Measurements from ENCODE around the gene HPD.

- TF ChIP-seq L3MBTL2 (conservative IDR thresholded peaks at IDR 0.05) (no peak), NFRKB (IDR thresholded peaks at IDR 0.05) (no peak), TARDBP (IDR thresholded peaks at IDR 0.05) (no peak), BHLHE40 (IDR thresholded peaks at IDR 0.05; ENCODE audit: borderline replicate concordance) (no peak), SP1 (IDR thresholded peaks at IDR 0.05) (no peak), ELF4 (IDR thresholded peaks at IDR 0.05) (no peak), FOXM1 (IDR thresholded peaks at IDR 0.05; ENCODE audit: borderline replicate concordance) (no peak), SUZ12 (IDR thresholded peaks at IDR 0.05) (no peak), PKNOX1 (IDR thresholded peaks at IDR 0.05) (no peak), ZNF384 (IDR thresholded peaks at IDR 0.05) (no peak)
Measured at GRCh38 chr12:121831571-121832245, 27.0 kb downstream of the HPD start.

Data from HEK293T (cell line).